ENCODE measurements around the gene EML4. TPM values are rescaled to one million over a fixed set of nuclear protein-coding genes. Genes with fewer than 3 reads are reported as not detected.
"Not testable (repeated sequence)": the region's sequence is repeated elsewhere in the genome, so short reads cannot be mapped to it uniquely, and the experiment has no call there.

EML4 gene
- total RNA-seq, 1 donor, result 13.5 TPM

GRCh38 chr2:42171396-42171980, 2.3 kb downstream of the EML4 start:
- no peak for DNase-seq (ENCODE audit: low read depth in 2 of 3, low spot score in 2 of 3)

GRCh38 chr2:42172020-42172419, 2.9 kb downstream of the EML4 start:
- DNase-seq (ENCODE audit: low read depth in 2 of 3, low spot score in 2 of 3), result no peak

- DNase-seq (ENCODE audit: low read depth in 2 of 3, low spot score in 2 of 3), result no peak
These were observed 3.4 kb downstream of the EML4 start for GRCh38 chr2:42172566-42172965.

- not testable (repeated sequence) for DNase-seq (ENCODE audit: low read depth in 2 of 3, low spot score in 2 of 3)
These were observed 4.3 kb downstream of the EML4 start for GRCh38 chr2:42173467-42173866.

- DNase-seq (ENCODE audit: low read depth in 2 of 3, low spot score in 2 of 3), result no peak
These were observed 8.0 kb downstream of the EML4 start for GRCh38 chr2:42176992-42177738.

- no peak for DNase-seq (ENCODE audit: low read depth in 2 of 3, low spot score in 2 of 3)
These were observed 9.2 kb downstream of the EML4 start for GRCh38 chr2:42178335-42178734.

- no peak for DNase-seq (ENCODE audit: low read depth in 2 of 3, low spot score in 2 of 3)
These were observed 11.1 kb downstream of the EML4 start for GRCh38 chr2:42180300-42180699.

GRCh38 chr2:42182654-42183308, 13.6 kb downstream of the EML4 start:
- no peak for DNase-seq (ENCODE audit: low read depth in 2 of 3, low spot score in 2 of 3)

- no peak for DNase-seq (ENCODE audit: low read depth in 2 of 3, low spot score in 2 of 3)
These were observed 14.6 kb downstream of the EML4 start for GRCh38 chr2:42183775-42184174.

GRCh38 chr2:42184346-42184745, 15.2 kb downstream of the EML4 start:
- DNase-seq (ENCODE audit: low read depth in 2 of 3, low spot score in 2 of 3), result no peak

GRCh38 chr2:42185220-42185921, 16.2 kb downstream of the EML4 start:
- no peak for DNase-seq (ENCODE audit: low read depth in 2 of 3, low spot score in 2 of 3)

GRCh38 chr2:42186366-42186765, 17.2 kb downstream of the EML4 start:
- DNase-seq (ENCODE audit: low read depth in 2 of 3, low spot score in 2 of 3), result no peak

GRCh38 chr2:42186945-42187632, 17.9 kb downstream of the EML4 start:
- DNase-seq (ENCODE audit: low read depth in 2 of 3, low spot score in 2 of 3), result no peak

- no peak for DNase-seq (ENCODE audit: low read depth in 2 of 3, low spot score in 2 of 3)
These were observed 18.7 kb downstream of the EML4 start for GRCh38 chr2:42187886-42188285.

GRCh38 chr2:42189235-42189566, 20.0 kb downstream of the EML4 start:
- DNase-seq (ENCODE audit: low read depth in 2 of 3, low spot score in 2 of 3), result no peak

GRCh38 chr2:42190191-42190590, 21.0 kb downstream of the EML4 start:
- no peak for DNase-seq (ENCODE audit: low read depth in 2 of 3, low spot score in 2 of 3)

- no peak for DNase-seq (ENCODE audit: low read depth in 2 of 3, low spot score in 2 of 3)
These were observed 22.3 kb downstream of the EML4 start for GRCh38 chr2:42191285-42192009.

GRCh38 chr2:42192010-42192373, 22.8 kb downstream of the EML4 start:
- no peak for DNase-seq (ENCODE audit: low read depth in 2 of 3, low spot score in 2 of 3)

GRCh38 chr2:42192652-42193566, 23.8 kb downstream of the EML4 start:
- no peak for DNase-seq (ENCODE audit: low read depth in 2 of 3, low spot score in 2 of 3)

Measured in hematopoietic multipotent progenitor cell (in vitro differentiated cells).